T follicular helper cell (primary cell): ENCODE data around the gene IL17RA.
"Not testable (repeated sequence)": the region's sequence is repeated elsewhere in the genome, so short reads cannot be mapped to it uniquely, and the experiment has no call there.

Source experiments
- DNase-seq: peaks from one replicate; pipeline ENCODE4 v3.0.0-alpha.2; 2020; ENCODE audit warnings: low read depth

Gene IL17RA

GRCh38 chr22:17120711-17121232 is 36.0 kb downstream of the IL17RA start:
- no peak for DNase-seq

- DNase-seq: no peak
Measured at GRCh38 chr22:17121233-17122195, 36.7 kb downstream of the IL17RA start, which contains the start of gene TMEM121B. Gene TMEM121B (minus strand): TSS chr22:17121360. CDS start chr22:17121127, 233 bp downstream.

GRCh38 chr22:17130199-17130598 is 45.4 kb downstream of the IL17RA start:
- no peak for DNase-seq

GRCh38 chr22:17131686-17132085 is 46.9 kb downstream of the IL17RA start:
- DNase-seq: no peak

- DNase-seq: no peak
Measured at GRCh38 chr22:17132112-17132511, 47.3 kb downstream of the IL17RA start.

GRCh38 chr22:17133137-17133536 is 48.3 kb downstream of the IL17RA start:
- no peak for DNase-seq

GRCh38 chr22:17135153-17135760 is 50.5 kb downstream of the IL17RA start:
- no peak for DNase-seq

- DNase-seq: no peak
Measured at GRCh38 chr22:17137170-17137569, 52.4 kb downstream of the IL17RA start.

- no peak for DNase-seq
Measured at GRCh38 chr22:17137861-17138425, 53.1 kb downstream of the IL17RA start.

- DNase-seq: no peak
Measured at GRCh38 chr22:17138513-17138912, 53.7 kb downstream of the IL17RA start.

- DNase-seq: no peak
Measured at GRCh38 chr22:17140022-17140421, 55.2 kb downstream of the IL17RA start.

GRCh38 chr22:17140826-17141766 is 56.3 kb downstream of the IL17RA start:
- no peak for DNase-seq

GRCh38 chr22:17143101-17143500 is 58.3 kb downstream of the IL17RA start:
- no peak for DNase-seq

GRCh38 chr22:17143826-17144225 is 59.0 kb downstream of the IL17RA start:
- DNase-seq: no peak

- no peak for DNase-seq
Measured at GRCh38 chr22:17145021-17145680, 60.4 kb downstream of the IL17RA start.

- DNase-seq: not testable (repeated sequence)
Measured at GRCh38 chr22:17147458-17147857, 62.7 kb downstream of the IL17RA start.

- no peak for DNase-seq
Measured at GRCh38 chr22:17149076-17149815, 64.4 kb downstream of the IL17RA start.

- DNase-seq: no peak
Measured at GRCh38 chr22:17152340-17152739, 67.5 kb downstream of the IL17RA start.

GRCh38 chr22:17152971-17153370 is 68.2 kb downstream of the IL17RA start:
- DNase-seq: no peak

- DNase-seq: no peak
Measured at GRCh38 chr22:17155941-17156340, 71.1 kb downstream of the IL17RA start.
